ENCODE data around the gene TMEM72.

TMEM72 gene

GRCh38 chr10:44969854-44970253 lies 58.7 kb downstream of the TMEM72 start:
- DNase-seq, result no peak

- no peak for DNase-seq
Measured at GRCh38 chr10:44970812-44971395, 59.8 kb downstream of the TMEM72 start.

- DNase-seq, result no peak
Measured at GRCh38 chr10:44971434-44971833, 60.3 kb downstream of the TMEM72 start.

GRCh38 chr10:44971935-44972757 lies 61.0 kb downstream of the TMEM72 start:
- no peak for DNase-seq

DNA sequence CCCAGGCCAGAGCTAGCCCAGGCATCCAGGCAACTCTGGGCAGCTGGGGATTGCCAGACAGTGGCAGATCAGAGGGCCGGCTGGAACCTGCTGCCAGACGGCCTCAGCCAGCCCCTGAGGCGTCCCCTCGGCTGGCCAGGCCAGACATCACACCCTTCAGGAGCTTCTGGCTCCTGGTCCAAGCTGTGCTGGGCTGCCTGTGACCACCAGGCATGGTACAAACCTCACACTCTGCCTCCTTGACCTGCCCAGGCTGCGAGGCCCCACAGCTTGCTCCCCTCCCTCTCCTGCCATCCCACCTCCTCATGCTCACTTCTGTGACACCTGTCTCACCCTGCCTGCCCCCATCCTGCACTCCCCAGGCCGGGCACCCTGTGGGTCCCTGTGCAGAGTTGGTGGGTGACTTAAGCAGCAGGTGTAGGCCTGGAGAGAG lies 61.8 kb downstream of the TMEM72 start:
- DNase-seq, result no peak

DNA sequence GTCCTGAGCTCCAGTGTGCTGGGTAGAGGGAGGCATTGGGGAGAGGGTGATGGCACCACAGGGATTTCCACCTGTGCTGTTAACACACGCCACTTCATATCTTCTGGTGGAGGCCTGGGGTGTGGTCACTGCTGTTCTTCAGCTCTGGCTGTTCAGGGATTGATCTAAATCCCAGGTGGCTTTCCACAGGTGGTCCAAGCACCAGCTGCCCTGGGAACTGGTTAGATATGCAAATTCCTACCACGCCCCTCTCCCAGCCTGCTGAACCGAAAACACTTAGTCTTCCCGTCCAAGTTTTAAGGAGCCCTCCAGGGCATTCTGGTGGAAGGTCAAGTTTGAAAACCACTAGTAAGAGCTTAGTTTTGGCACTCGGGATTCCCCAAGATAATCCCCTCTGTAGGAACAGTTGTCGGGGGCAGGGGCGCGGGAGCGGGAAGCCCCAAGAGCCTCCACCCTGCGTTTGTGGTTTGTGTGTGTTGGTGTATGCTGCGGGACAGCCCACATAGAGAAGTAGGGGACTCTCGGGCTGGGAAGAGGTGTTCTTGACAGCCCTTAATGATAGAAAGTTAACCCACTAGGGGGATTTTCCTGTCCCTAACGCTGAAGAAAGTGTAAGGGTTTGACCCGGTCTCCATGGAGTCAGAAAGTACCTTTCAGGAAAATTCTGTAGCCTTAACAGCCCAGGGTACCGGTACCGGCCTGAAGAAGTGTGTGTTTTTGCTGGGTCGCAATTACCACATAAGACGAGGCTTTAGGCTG lies 62.4 kb downstream of the TMEM72 start:
- no peak for DNase-seq

- DNase-seq, result no peak
Measured at GRCh38 chr10:44974082-44974627, 63.0 kb downstream of the TMEM72 start.

- peak; percentile 64 to 65 for DNase-seq
Measured at GRCh38 chr10:44974628-44975430, 63.7 kb downstream of the TMEM72 start.

DNA sequence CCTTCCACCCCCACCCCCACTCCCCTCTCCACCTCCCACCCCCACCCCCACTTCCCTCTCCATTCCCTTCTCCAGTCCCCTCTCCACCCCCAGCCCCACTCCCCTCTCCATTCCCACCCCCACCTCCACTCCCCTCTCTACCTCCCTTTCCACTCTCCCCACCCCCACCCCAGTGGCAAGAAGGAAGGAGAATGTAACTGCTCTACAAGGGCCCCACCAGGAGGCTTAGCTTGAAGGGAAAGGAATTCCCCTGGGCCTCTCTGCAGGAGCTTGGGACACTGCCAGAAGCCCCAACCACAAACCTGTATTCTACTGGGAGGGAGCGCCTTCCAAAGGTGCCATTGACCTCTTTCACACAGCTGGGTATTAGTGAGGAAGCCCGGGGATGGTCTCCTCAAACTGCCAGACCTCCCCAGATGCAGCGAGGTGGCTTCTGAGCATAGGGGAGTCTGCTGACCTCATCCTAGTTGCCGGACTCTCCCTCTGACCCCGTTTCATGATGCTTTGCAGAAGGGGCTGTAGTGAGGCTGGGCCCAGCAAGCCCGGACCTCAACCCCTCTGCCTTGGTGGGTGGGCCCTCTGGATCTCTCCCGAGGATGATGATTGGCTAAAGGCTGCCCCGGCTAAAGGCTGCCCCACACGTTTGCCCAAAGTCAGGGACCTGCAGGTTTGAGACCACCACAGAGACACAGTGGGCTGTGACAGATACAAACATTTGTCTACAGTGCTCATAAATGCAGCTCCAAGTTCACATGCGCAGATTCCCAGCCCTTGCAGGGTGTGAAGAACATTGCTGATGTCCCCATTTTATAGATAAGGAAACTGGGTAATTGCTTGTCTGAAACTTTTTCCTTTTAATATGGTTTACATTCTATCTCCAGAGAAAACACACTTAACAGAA lies 64.5 kb downstream of the TMEM72 start:
- no peak for DNase-seq

- DNase-seq, result no peak
Measured at GRCh38 chr10:44976352-44977198, 65.4 kb downstream of the TMEM72 start.

- DNase-seq, result no peak
Measured at GRCh38 chr10:44977287-44978212, 66.4 kb downstream of the TMEM72 start.

DNA sequence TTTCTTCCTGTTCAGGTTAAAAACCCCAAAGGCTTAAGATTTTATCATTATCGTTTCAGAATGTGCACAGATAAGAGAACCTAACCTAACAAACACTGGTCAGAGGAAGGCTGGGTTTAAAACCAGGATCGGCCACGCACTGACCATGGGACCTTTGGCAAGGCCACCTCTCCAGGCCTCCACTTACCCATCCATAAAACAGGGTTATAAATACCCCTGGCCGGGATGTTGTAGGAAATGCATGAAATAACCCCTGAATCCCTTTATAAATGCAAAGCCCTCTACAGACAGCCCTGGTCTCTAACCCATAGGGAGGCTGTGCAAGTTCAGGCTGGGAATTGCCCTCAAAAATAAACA lies 67.1 kb downstream of the TMEM72 start:
- DNase-seq, result no peak

- no peak for DNase-seq
Measured at GRCh38 chr10:44978570-44979280, 67.6 kb downstream of the TMEM72 start, which contains the start of gene DEPP1. DEPP1 (minus strand) TSS chr10:44978809; CDS start chr10:44978030, 779 bp downstream.

DNA sequence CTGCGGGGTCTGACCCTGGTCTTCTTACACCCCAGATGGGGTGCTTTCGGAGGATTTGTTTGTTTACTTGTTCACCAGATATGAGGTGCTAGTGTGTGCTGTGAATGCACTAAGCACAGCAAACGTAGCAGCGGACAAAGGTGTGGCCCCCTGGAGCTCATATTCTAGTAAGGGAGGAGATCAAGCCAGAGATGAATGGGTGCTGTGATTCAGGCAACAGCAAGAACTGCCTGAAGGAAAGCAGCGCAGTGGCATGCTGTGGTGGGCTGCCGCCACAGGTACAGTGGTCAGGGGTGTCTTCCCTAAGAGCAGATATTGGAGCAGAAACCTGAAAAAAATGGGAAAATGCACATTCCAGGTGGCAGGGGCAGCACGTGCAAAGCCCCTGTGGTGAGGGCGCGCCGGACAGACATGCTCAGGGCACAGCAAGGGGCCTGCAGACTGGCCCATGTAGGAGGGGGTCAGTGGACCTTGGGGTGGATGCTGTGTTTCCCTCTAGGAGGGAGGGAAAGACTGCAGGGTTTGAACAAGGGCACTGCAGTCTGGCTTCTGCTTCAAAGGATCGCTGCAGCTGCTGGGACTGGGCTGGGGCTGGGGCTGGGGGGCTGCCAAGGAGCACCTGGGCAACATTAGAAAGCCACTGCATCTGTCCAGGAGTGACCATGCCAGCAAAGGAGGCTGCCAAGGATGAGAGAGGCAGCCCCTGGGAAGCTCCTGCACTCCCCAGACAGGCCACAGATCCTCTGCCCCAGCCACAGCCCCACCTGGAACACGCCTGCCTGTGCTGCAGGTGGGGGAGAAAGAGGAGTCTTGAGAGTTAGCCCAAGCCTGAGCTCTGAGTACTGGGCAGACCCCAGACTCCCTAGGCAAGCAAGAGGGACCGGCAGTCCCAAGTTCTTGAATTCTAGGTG lies 68.4 kb downstream of the TMEM72 start:
- no peak for DNase-seq

GRCh38 chr10:44980309-44981171 lies 69.4 kb downstream of the TMEM72 start:
- DNase-seq, result no peak

Data from CD4-positive, alpha-beta T cell treated with Interleukin-4 for 1 hour (primary cell).